Upper lobe of left lung (tissue), 6 donors: ENCODE data around the gene TIMM21. TPM values are rescaled to one million over a fixed set of nuclear protein-coding genes. Genes with fewer than 3 reads are reported as not detected.
A peak's percentile ranks its signal among the peaks of the same experiment; 100 is the strongest.

Source experiments
- ATAC-seq, 2 donors: fragments of 200-7000 bp; cut with Tn5 transposase; one replicate each; pipeline ENCODE4 v1.9.1; 2022; ENCODE audit warnings: mild to moderate bottlenecking in 2 of 2, moderate library complexity in 2 of 2; ENCODE audit not compliant: low FRiP score in 2 of 2
- DNase-seq, 2 donors: peaks; one replicate each; pipeline ENCODE4 v3.0.0-alpha.2; 2019 to 2020
- H3K27ac ChIP-seq, 4 donors: fragments of 200-600 bp; sonication (generic); one replicate each; pipeline ENCODE4 v1.5.1; 2016 to 2019
- H3K27me3 ChIP-seq, 4 donors: fragments of 200-600 bp; sonication (generic); one replicate each; pipeline ENCODE4 v1.5.1; 2017 to 2019
- H3K36me3 ChIP-seq, 4 donors: fragments of 200-600 bp; sonication (generic); one replicate each; pipeline ENCODE4 v1.5.1; 2016 to 2019
- H3K4me1 ChIP-seq, 4 donors: fragments of 200-600 bp; sonication (generic); one replicate each; pipeline ENCODE4 v1.5.1; 2018 to 2019
- H3K4me3 ChIP-seq, 4 donors: fragments of 200-600 bp; sonication (generic); one replicate each; pipeline ENCODE4 v1.5.1; 2017 to 2019; ENCODE audit warnings: mild to moderate bottlenecking in 2 of 4, moderate library complexity in 1 of 4
- H3K9me3 ChIP-seq, 4 donors: fragments of 200-600 bp; sonication (generic); one replicate each; pipeline ENCODE4 v1.5.1; 2018 to 2019
- CTCF ChIP-seq, 6 experiments: fragments of 450-650 bp in 4 of 6; fragments of 200-600 bp in 2 of 6; sonication (generic) in 2 of 6; IDR thresholded peaks; one replicate each; pipeline ENCODE4 v1.5.1; 2016 to 2019; ENCODE audit warnings: antibody characterized with exemption in 6 of 6
- EP300 ChIP-seq, 4 donors: sonication (generic); formaldehyde crosslinking; IDR thresholded peaks; one replicate each; pipeline ENCODE4 v1.5.1; 2017; ENCODE audit warnings: antibody characterized with exemption in 4 of 4, control low read depth in 2 of 4
- POLR2A ChIP-seq, 4 donors: fragments of 450-650 bp; IDR thresholded peaks; one replicate each; pipeline ENCODE4 v1.5.1; 2016 to 2017; ENCODE audit warnings: antibody characterized with exemption in 4 of 4, mild to moderate bottlenecking in 2 of 4
- POLR2AphosphoS5 ChIP-seq, 2 donors: sonication (generic); formaldehyde crosslinking; IDR thresholded peaks; one replicate each; pipeline ENCODE4 v1.5.1; 2017; ENCODE audit warnings: antibody characterized with exemption in 2 of 2
- WGBS, 2 donors: methylation state at CpG; one replicate each; pipeline ENCODE4 v1.1.5; 2017 to 2018; 5-methylcytosine and 5-hydroxymethylcytosine counted together
- total RNA-seq, 6 donors: library from RNA; depleted of rRNA in 4 of 6; stranded (reverse); fragments of >200 nt in 4 of 6; gene quantifications; one replicate each; pipeline versions ENCODE4 v1.1.0 to v1.2.1, GENCODE V29; 2016 to 2021
- donor health status: DM: no; HTN: no; CAD: no; lungs with moderate emphysema.
- donor health status: DM: no; HTN: yes; CAD: no; lungs with severe emphysema.

The TIMM21 gene
- total RNA-seq, 6 donors from 2014 or later, result 13.0 to 48.2 (median 23.3) TPM

GRCh38 chr18:74179623-74180199 lies 31.4 kb downstream of the TIMM21 start:
- 81 to 94% methylated on average over 8 to 10 of the region's 10 CpGs for WGBS, 2 donors
- Histone ChIP-seq H3K27ac (no peak overlapping the region), H3K36me3 (no peaks in the 10 kb centered on the region), H3K27me3 (no peaks in the 10 kb centered on the region), H3K9me3 (no peaks in the 10 kb centered on the region), H3K4me3 (no peak overlapping the region), H3K4me1 (no peaks in the 10 kb centered on the region)
- ATAC-seq, result peak in 1 of 2 donors; percentile 58
- no peak for DNase-seq
- TF ChIP-seq CTCF (IDR thresholded peaks at IDR 0.05) (no peak), EP300 (IDR thresholded peaks at IDR 0.05) (no peak), POLR2A (IDR thresholded peaks at IDR 0.05) (no peak), POLR2AphosphoS5 (IDR thresholded peaks at IDR 0.05) (no peak)

- ATAC-seq, result no peak
- H3K27me3 ChIP-seq, result no peaks in the 10 kb centered on the region
- peak in 1 of 2 donors; percentile 75 for DNase-seq
- H3K4me3 ChIP-seq, result no peak overlapping the region
- H3K27ac ChIP-seq, result no peak overlapping the region
- no peaks in the 10 kb centered on the region for H3K9me3 ChIP-seq
- H3K36me3 ChIP-seq, result no peaks in the 10 kb centered on the region
- WGBS, 2 donors, result 92 to 95% methylated on average over 19 of the region's 19 CpGs
- no peaks in the 10 kb centered on the region for H3K4me1 ChIP-seq
- TF ChIP-seq CTCF (IDR thresholded peaks at IDR 0.05) (no peak), POLR2A (IDR thresholded peaks at IDR 0.05) (no peak), POLR2AphosphoS5 (IDR thresholded peaks at IDR 0.05) (no peak), EP300 (IDR thresholded peaks at IDR 0.05) (no peak)
Observed at GRCh38 chr18:74182335-74182734, 34.0 kb downstream of the TIMM21 start.

GRCh38 chr18:74183130-74183529 lies 34.8 kb downstream of the TIMM21 start:
- no peaks in the 10 kb centered on the region for H3K9me3 ChIP-seq
- DNase-seq (no peak), ATAC-seq (no peak)
- TF ChIP-seq POLR2AphosphoS5 (IDR thresholded peaks at IDR 0.05), result no peak
- WGBS, 2 donors, result 57 to 75% methylated on average over 2 to 3 of the region's 3 CpGs
- no peaks in the 10 kb centered on the region for H3K27me3 ChIP-seq
- H3K27ac ChIP-seq, result no peak overlapping the region
- H3K36me3 ChIP-seq, result no peaks in the 10 kb centered on the region
- no peak overlapping the region for H3K4me3 ChIP-seq
- no peaks in the 10 kb centered on the region for H3K4me1 ChIP-seq

GRCh38 chr18:74184875-74185274 lies 36.6 kb downstream of the TIMM21 start:
- DNase-seq (no peak), ATAC-seq (no peak)
- no peak overlapping the region for H3K4me3 ChIP-seq
- no peaks in the 10 kb centered on the region for H3K9me3 ChIP-seq
- H3K27ac ChIP-seq, result no peak overlapping the region
- TF ChIP-seq CTCF (IDR thresholded peaks at IDR 0.05) (no peak), POLR2A (IDR thresholded peaks at IDR 0.05) (no peak), EP300 (IDR thresholded peaks at IDR 0.05) (no peak), POLR2AphosphoS5 (IDR thresholded peaks at IDR 0.05) (no peak)
- no peaks in the 10 kb centered on the region for H3K4me1 ChIP-seq
- H3K36me3 ChIP-seq, result no peaks in the 10 kb centered on the region
- no peaks in the 10 kb centered on the region for H3K27me3 ChIP-seq
- WGBS, 2 donors, result 70 to 78% methylated on average over 3 of the region's 3 CpGs

GRCh38 chr18:74185860-74186259 lies 37.5 kb downstream of the TIMM21 start:
- no peak for ATAC-seq
- no peak overlapping the region for H3K27ac ChIP-seq
- no peak for TF ChIP-seq EP300 (IDR thresholded peaks at IDR 0.05)
- no peak for TF ChIP-seq POLR2AphosphoS5 (IDR thresholded peaks at IDR 0.05)
- TF ChIP-seq CTCF (IDR thresholded peaks at IDR 0.05), result no peak
- no peak for TF ChIP-seq POLR2A (IDR thresholded peaks at IDR 0.05)
- no peak overlapping the region for H3K4me3 ChIP-seq
- no peaks in the 10 kb centered on the region for H3K9me3 ChIP-seq
- 85 to 95% methylated on average over 2 of the region's 2 CpGs for WGBS, 2 donors
- no peaks in the 10 kb centered on the region for H3K4me1 ChIP-seq
- no peaks in the 10 kb centered on the region for H3K27me3 ChIP-seq
- no peaks in the 10 kb centered on the region for H3K36me3 ChIP-seq
- DNase-seq, result no peak
